Caco-2 (cell line): Measurements from ENCODE around the gene HOXC12. TPM values are rescaled to one million over a fixed set of nuclear protein-coding genes. Genes with fewer than 3 reads are reported as not detected.

Source experiments
- BruUV-seq: library from RNA; stranded (reverse); fragments of 400-500 nt; replicated peaks from 2 replicates; lab custom pipeline; 2021; lab: Mats Ljungman, UMichigan
- CTCF ChIA-PET: fragments of 300-600 bp; sonication (Branson Sonifier 250); formaldehyde crosslinking; loops from one replicate; lab custom pipeline; 2022; ENCODE audit warnings: antibody characterized with exemption; lab: Charles Lee
- POLR2A ChIA-PET: fragments of 300-600 bp; sonication (Branson Sonifier 250); formaldehyde crosslinking; loops from one replicate; lab custom pipeline; 2022; ENCODE audit warnings: antibody characterized with exemption; lab: Charles Lee
- DNase-seq, 2 experiments: peaks; one replicate each; pipeline versions ENCODE4 v3.0.0 to v3.0.0-alpha.2; 2020 to 2022
- H3K27me3 ChIP-seq: replicated peaks from 2 replicates; pipeline ENCODE4 v1.6.0; 2011; ENCODE audit warnings: low read length; ENCODE audit not compliant: control insufficient read depth, insufficient read depth
- H3K36me3 ChIP-seq: 2 replicates; pipeline ENCODE4 v1.5.1; 2011; ENCODE audit warnings: low read length; ENCODE audit not compliant: control insufficient read depth, insufficient read depth
- H3K4me1 ChIP-seq: fragments of 250-450 bp; sonication (Bioruptor Pico); 2 replicates; pipeline ENCODE4 v1.5.1; 2020; ENCODE audit warnings: mild to moderate bottlenecking
- H3K4me3 ChIP-seq: 2 replicates; pipeline ENCODE4 v1.5.1; 2011; ENCODE audit warnings: low read depth, mild to moderate bottlenecking, control low read depth, low read length
- H3K9me3 ChIP-seq: fragments of 250-450 bp; sonication (Bioruptor Pico); 2 replicates; pipeline ENCODE4 v1.5.1; 2020; ENCODE audit warnings: mild to moderate bottlenecking, moderate library complexity
- H3K27ac Mint-ChIP-seq: one replicate; pipeline ENCODE4 v1.8.0; 2022; ENCODE audit warnings: mixed read lengths; ENCODE audit not compliant: unreplicated experiment
- H3K27me3 Mint-ChIP-seq: one replicate; pipeline ENCODE4 v1.8.0; 2022; ENCODE audit warnings: mixed read lengths; ENCODE audit not compliant: insufficient read depth, unreplicated experiment
- H3K36me3 Mint-ChIP-seq: one replicate; pipeline ENCODE4 v1.8.0; 2022; ENCODE audit warnings: mild to moderate bottlenecking, mixed read lengths; ENCODE audit not compliant: insufficient read depth, unreplicated experiment
- H3K4me1 Mint-ChIP-seq: one replicate; pipeline ENCODE4 v1.8.0; 2022; ENCODE audit warnings: low read depth, mixed read lengths; ENCODE audit not compliant: unreplicated experiment
- H3K4me3 Mint-ChIP-seq: one replicate; pipeline ENCODE4 v1.8.0; 2022; ENCODE audit warnings: mild to moderate bottlenecking, moderate library complexity, mixed read lengths; ENCODE audit not compliant: unreplicated experiment
- H3K9me3 Mint-ChIP-seq: one replicate; pipeline ENCODE4 v1.8.0; 2022; ENCODE audit warnings: mixed read lengths; ENCODE audit not compliant: unreplicated experiment
- intact Hi-C: fragments of 100-400 bp; cut with micrococcal nuclease; formaldehyde crosslinking; loops from one replicate; pipeline ENCODE4 v1.10.0; 2022; ENCODE audit not compliant: unreplicated experiment
- total RNA-seq: library from RNA; stranded (reverse); gene quantifications from 2 replicates; pipeline ENCODE4 v1.2.3, GENCODE V29; 2022
- TF ChIP-seq, protein P1 (sequence below), 2 experiments: fragments of 200-600 bp in 1 of 2; IDR thresholded peaks; 1 replicate in 1 of 2; 2 replicates in 1 of 2; pipeline versions ENCODE4 v1.5.1 to v1.8.0; 2011 to 2022; ENCODE audit warnings: antibody characterized with exemption in 1 of 2, control low read depth in 1 of 2, inconsistent platforms in 1 of 2, low read depth in 1 of 2, low read length in 1 of 2, mild to moderate bottlenecking in 1 of 2, moderate library complexity in 1 of 2; ENCODE audit not compliant: insufficient read depth in 1 of 2, severe bottlenecking in 1 of 2, unreplicated experiment in 1 of 2

Gene HOXC12
- total RNA-seq, 1 experiment from 2014 or later, result 10.3 TPM

- peak; percentile 90 to 92 for DNase-seq
- intact Hi-C loops, result loop anchor here (1.0 kb wide), 2 partner anchors 216 to 229 kb away; no protein-coding TSS in a partner anchor
- H3K9me3 Mint-ChIP-seq, result no peaks in the 10 kb centered on the region
- POLR2A ChIA-PET, result interaction anchor here (0.6 kb wide), 1 partner anchor 31 kb away, joined by 3 read pairs; no protein-coding TSS in a partner anchor
- peaks cover 9% of the 10 kb centered on the region for H3K36me3 Mint-ChIP-seq
- no peaks in the 10 kb centered on the region; the same call in 1 of the 2 replicates for H3K36me3 ChIP-seq
- peak within 1 kb of the TSS; percentile 81 for H3K27ac Mint-ChIP-seq
- H3K4me3 ChIP-seq, result peak within 1 kb of the TSS; percentile 52
- TSS peak; percentile 53 for BruUV-seq
- no peaks in the 10 kb centered on the region for H3K27me3 ChIP-seq
- peaks cover 29% of the 10 kb centered on the region for H3K4me1 Mint-ChIP-seq
- H3K9me3 ChIP-seq, result no peaks in the 10 kb centered on the region
- TF ChIP-seq, protein P1, sequence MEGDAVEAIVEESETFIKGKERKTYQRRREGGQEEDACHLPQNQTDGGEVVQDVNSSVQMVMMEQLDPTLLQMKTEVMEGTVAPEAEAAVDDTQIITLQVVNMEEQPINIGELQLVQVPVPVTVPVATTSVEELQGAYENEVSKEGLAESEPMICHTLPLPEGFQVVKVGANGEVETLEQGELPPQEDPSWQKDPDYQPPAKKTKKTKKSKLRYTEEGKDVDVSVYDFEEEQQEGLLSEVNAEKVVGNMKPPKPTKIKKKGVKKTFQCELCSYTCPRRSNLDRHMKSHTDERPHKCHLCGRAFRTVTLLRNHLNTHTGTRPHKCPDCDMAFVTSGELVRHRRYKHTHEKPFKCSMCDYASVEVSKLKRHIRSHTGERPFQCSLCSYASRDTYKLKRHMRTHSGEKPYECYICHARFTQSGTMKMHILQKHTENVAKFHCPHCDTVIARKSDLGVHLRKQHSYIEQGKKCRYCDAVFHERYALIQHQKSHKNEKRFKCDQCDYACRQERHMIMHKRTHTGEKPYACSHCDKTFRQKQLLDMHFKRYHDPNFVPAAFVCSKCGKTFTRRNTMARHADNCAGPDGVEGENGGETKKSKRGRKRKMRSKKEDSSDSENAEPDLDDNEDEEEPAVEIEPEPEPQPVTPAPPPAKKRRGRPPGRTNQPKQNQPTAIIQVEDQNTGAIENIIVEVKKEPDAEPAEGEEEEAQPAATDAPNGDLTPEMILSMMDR (IDR thresholded peaks at IDR 0.05; ENCODE audit: insufficient read depth in 1 of 2, low read depth in 1 of 2, low read length in 1 of 2, severe bottlenecking in 1 of 2, unreplicated experiment in 1 of 2), result peak; percentile 77 to 83
- H3K4me3 Mint-ChIP-seq, result peak within 1 kb of the TSS; percentile 77
- CTCF ChIA-PET, result interaction anchor here (0.6 to 2.4 kb wide), 26 partner anchors 9 to 353 kb away, joined by 3 to 24 read pairs (median 5); partner anchors contain the start of genes HOXC11, HOXC13, HOXC5 and HOXC8
- no peaks in the 10 kb centered on the region for H3K27me3 Mint-ChIP-seq
- H3K4me1 ChIP-seq, result peaks cover 41% of the 10 kb centered on the region
Observed at GRCh38 chr12:53984901-53985691, 30.4 kb downstream of the HOXC12 start, which contains the start of gene HOXC10. HOXC10 (plus strand) TSS chr12:53985146; CDS start chr12:53985260, 114 bp downstream.

DNA sequence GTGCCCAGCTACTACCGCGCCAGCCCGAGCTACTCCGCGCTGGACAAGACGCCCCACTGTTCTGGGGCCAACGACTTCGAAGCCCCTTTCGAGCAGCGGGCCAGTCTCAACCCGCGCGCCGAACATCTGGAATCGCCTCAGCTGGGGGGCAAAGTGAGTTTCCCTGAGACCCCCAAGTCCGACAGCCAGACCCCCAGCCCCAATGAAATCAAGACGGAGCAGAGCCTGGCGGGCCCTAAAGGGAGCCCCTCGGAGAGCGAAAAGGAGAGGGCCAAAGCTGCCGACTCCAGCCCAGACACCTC is 30.9 kb downstream of the HOXC12 start:
- no TSS peak for BruUV-seq
- Histone ChIP-seq H3K36me3 (no peaks in the 10 kb centered on the region; the same call in 1 of the 2 replicates), H3K4me1 (peaks cover 42% of the 10 kb centered on the region), H3K27me3 (no peaks in the 10 kb centered on the region), H3K4me3 (no peak overlapping the region), H3K9me3 (no peaks in the 10 kb centered on the region)
- ChIA-PET CTCF (interaction anchor here (0.7 to 2.4 kb wide), 8 partner anchors 10 to 222 kb away, joined by 4 to 24 read pairs (median 10); partner anchors contain the start of genes HOXC13 and HOXC5), POLR2A (no interaction called here)
- TF ChIP-seq, protein P1 (IDR thresholded peaks at IDR 0.05; ENCODE audit: insufficient read depth in 1 of 2, low read depth in 1 of 2, low read length in 1 of 2, severe bottlenecking in 1 of 2, unreplicated experiment in 1 of 2), result no peak
- peaks cover 9% of the 10 kb centered on the region for H3K36me3 Mint-ChIP-seq
- peaks cover 29% of the 10 kb centered on the region for H3K4me1 Mint-ChIP-seq
- H3K9me3 Mint-ChIP-seq, result no peaks in the 10 kb centered on the region
- H3K4me3 Mint-ChIP-seq, result peak overlapping the region; percentile 77
- DNase-seq, result no peak
- H3K27me3 Mint-ChIP-seq, result no peaks in the 10 kb centered on the region
- H3K27ac Mint-ChIP-seq, result peak overlapping the region; percentile 81
- intact Hi-C loops, result loop anchor here (1.0 kb wide), 1 partner anchor 216 kb away; no protein-coding TSS in a partner anchor

DNA sequence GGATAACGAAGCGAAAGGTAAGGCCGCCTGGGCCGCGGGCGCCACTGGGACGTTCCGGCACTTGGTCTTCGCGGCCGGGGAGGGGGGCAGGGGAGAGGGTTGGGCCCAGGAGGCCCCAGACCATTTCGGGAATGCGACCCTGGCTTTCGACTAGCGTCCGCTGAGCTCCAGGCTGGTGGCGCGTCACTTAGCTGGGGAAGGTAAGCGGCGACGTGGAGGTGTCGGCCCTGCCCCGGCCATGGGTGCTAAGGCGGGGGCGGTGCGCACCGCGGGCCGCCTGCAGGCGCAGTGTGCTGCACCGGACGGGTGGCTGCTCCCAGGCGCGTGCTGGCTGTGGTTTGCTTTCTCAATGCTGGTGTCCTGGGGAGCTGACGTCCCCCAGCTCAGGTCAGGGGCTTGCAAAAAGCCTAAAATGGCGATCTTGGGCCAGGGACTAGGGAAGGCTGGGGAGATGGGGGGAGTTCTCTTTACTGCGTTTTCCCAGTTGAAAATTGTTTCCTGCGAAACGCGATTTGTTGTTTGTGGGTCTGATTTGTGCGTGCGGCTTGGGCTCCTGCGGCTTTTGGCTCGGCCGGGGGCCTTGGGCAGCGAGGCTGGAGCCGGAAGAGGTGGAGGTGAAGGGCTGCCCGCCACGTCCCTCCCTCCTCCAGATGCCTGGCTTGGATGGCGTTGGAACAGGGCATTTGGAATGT is 31.4 kb downstream of the HOXC12 start:
- Histone ChIP-seq H3K9me3 (no peaks in the 10 kb centered on the region), H3K4me3 (no peak overlapping the region), H3K4me1 (peaks cover 42% of the 10 kb centered on the region), H3K27me3 (no peaks in the 10 kb centered on the region), H3K36me3 (no peaks in the 10 kb centered on the region; the same call in 1 of the 2 replicates)
- peaks cover 9% of the 10 kb centered on the region for H3K36me3 Mint-ChIP-seq
- TF ChIP-seq, protein P1 (IDR thresholded peaks at IDR 0.05; ENCODE audit: insufficient read depth in 1 of 2, low read depth in 1 of 2, low read length in 1 of 2, severe bottlenecking in 1 of 2, unreplicated experiment in 1 of 2), result no peak
- no peaks in the 10 kb centered on the region for H3K27me3 Mint-ChIP-seq
- peaks cover 28% of the 10 kb centered on the region for H3K4me1 Mint-ChIP-seq
- H3K27ac Mint-ChIP-seq, result no peak overlapping the region
- H3K9me3 Mint-ChIP-seq, result no peaks in the 10 kb centered on the region
- H3K4me3 Mint-ChIP-seq, result peak overlapping the region; percentile 48
- intact Hi-C loops, result loop anchor here (1.0 kb wide), 1 partner anchor 215 kb away; no protein-coding TSS in a partner anchor
- POLR2A ChIA-PET, result no interaction called here
- no TSS peak for BruUV-seq
- CTCF ChIA-PET, result interaction anchor here (1.9 to 2.4 kb wide), 2 partner anchors 48 to 222 kb away, joined by 8 to 15 read pairs; partner anchors contain the start of gene HOXC13
- no peak for DNase-seq
